ENCODE data around the gene CBLB.

Gene CBLB

DNA sequence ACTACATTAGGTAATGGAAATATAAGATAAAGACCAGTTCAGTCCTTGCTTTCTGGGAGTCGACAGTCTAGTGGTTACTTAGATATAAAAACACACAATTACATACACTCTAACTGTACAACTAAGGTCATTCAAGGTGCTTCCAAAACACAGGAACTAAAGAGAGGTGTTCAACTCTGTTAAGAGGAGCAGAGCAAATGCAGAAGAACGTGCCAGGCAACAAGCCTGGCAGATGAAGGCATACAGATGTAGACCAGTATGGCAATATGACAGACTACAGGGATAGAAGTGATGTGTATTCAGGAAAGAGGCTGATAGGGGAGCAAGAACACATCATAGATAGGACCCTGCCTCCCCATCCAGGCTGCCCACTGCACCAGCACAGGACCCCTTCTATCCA is 78.3 kb downstream of the CBLB start:
- no peak for DNase-seq (ENCODE audit: extremely low read depth, insufficient read length)
- no peaks in the 10 kb centered on the region for H3K27me3 ChIP-seq (replicated peaks; ENCODE audit: control insufficient read depth, insufficient read depth, low read length)
- no peak overlapping the region for H3K4me3 ChIP-seq (replicated peaks; ENCODE audit: low read depth, low read length)
- no peaks in the 10 kb centered on the region for H3K36me3 ChIP-seq (ENCODE audit: control insufficient read depth, insufficient read depth, low read length)
- TF ChIP-seq, protein P1, sequence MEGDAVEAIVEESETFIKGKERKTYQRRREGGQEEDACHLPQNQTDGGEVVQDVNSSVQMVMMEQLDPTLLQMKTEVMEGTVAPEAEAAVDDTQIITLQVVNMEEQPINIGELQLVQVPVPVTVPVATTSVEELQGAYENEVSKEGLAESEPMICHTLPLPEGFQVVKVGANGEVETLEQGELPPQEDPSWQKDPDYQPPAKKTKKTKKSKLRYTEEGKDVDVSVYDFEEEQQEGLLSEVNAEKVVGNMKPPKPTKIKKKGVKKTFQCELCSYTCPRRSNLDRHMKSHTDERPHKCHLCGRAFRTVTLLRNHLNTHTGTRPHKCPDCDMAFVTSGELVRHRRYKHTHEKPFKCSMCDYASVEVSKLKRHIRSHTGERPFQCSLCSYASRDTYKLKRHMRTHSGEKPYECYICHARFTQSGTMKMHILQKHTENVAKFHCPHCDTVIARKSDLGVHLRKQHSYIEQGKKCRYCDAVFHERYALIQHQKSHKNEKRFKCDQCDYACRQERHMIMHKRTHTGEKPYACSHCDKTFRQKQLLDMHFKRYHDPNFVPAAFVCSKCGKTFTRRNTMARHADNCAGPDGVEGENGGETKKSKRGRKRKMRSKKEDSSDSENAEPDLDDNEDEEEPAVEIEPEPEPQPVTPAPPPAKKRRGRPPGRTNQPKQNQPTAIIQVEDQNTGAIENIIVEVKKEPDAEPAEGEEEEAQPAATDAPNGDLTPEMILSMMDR (IDR thresholded peaks at IDR 0.05; ENCODE audit: insufficient read depth, low read length, poor library complexity, severe bottlenecking), result no peak

DNA sequence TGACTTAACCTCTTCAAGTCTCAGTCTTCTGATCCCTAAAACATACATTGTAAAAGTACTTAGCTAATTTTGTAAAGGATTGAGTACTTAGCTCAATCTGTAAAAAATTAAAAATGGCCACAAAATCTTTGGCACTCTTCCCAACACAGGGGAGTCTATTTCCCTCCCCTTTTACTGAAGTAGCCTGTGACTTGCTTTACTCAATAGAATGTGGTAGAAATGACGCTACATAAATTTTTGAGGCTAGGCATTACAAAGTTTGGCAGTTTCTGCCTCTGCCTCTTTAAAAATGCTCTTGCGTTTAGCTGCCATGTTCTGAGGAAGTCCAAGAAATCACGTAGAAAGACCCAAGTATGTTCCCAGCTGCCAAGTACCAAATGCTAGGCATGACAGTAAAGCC is 80.2 kb downstream of the CBLB start:
- Histone ChIP-seq H3K4me3 (replicated peaks; ENCODE audit: low read depth, low read length) (no peak overlapping the region), H3K27me3 (replicated peaks; ENCODE audit: control insufficient read depth, insufficient read depth, low read length) (no peaks in the 10 kb centered on the region), H3K36me3 (ENCODE audit: control insufficient read depth, insufficient read depth, low read length) (no peaks in the 10 kb centered on the region)
- DNase-seq (ENCODE audit: extremely low read depth, insufficient read length), result no peak
- TF ChIP-seq, protein P1 (IDR thresholded peaks at IDR 0.05; ENCODE audit: insufficient read depth, low read length, poor library complexity, severe bottlenecking), result no peak

DNA sequence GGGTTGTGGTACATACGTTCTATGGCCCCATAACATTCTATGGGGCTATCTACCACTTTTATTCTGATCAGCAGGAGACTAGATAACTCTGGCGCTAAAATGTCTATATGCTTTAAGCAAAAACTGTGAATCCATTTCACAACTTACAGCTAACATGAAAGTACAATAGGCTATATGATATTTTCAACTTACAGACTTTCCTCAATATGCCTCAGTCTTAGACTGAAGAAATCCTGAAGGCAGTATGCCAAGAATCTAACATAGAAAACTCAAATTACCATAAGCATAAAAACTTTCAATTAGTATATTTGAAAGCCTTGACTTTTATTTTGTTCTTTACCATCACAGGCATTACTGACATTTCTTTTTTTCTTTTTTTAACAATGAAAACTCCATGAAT is 81.4 kb downstream of the CBLB start:
- H3K27me3 ChIP-seq (replicated peaks; ENCODE audit: control insufficient read depth, insufficient read depth, low read length), result no peaks in the 10 kb centered on the region
- H3K36me3 ChIP-seq (ENCODE audit: control insufficient read depth, insufficient read depth, low read length), result no peaks in the 10 kb centered on the region
- TF ChIP-seq, protein P1 (IDR thresholded peaks at IDR 0.05; ENCODE audit: insufficient read depth, low read length, poor library complexity, severe bottlenecking), result no peak
- no peak overlapping the region for H3K4me3 ChIP-seq (replicated peaks; ENCODE audit: low read depth, low read length)
- DNase-seq (ENCODE audit: extremely low read depth, insufficient read length), result no peak

DNA sequence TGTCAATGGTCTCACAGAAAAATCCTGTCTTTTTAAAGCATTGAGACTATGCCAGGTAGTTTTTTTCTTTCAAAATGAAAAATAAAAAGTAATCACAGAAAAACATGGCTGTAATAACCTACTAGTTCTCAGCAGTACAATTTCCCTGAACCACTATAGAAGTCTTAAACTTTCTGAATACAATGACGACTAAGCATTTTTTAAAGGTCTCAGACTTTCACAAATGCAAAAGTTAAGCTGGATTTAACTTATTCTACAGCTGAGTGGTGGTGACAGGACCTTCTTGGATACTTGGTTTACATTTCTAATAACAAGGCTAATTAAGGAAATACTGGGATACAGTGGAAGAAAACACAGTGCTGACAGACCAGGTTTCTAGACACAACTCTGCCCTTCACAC is 81.8 kb downstream of the CBLB start:
- DNase-seq (ENCODE audit: extremely low read depth, insufficient read length), result no peak
- TF ChIP-seq, protein P1 (IDR thresholded peaks at IDR 0.05; ENCODE audit: insufficient read depth, low read length, poor library complexity, severe bottlenecking), result no peak
- Histone ChIP-seq H3K27me3 (replicated peaks; ENCODE audit: control insufficient read depth, insufficient read depth, low read length) (no peaks in the 10 kb centered on the region), H3K4me3 (replicated peaks; ENCODE audit: low read depth, low read length) (no peak overlapping the region), H3K36me3 (ENCODE audit: control insufficient read depth, insufficient read depth, low read length) (no peaks in the 10 kb centered on the region)

DNA sequence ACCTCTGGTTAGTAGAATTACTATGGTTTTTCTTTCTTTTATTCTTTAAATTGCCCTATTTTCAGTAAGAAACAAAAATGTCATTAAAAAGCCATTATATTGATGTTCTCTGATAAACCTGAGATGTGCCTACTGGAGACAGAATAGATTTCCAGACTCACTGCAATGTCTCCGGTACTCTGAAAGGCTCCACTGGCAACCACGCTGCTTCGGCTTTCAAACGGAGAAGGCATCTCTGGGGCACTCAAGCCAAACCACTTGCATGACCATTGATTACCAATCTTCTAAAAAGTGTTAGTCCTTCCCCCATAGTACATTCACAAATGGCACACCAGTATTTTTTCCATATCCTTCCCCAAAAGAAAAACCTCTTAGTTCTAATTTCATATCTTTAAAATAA is 82.6 kb downstream of the CBLB start:
- DNase-seq (ENCODE audit: extremely low read depth, insufficient read length), result no peak
- H3K4me3 ChIP-seq (replicated peaks; ENCODE audit: low read depth, low read length), result no peak overlapping the region
- H3K36me3 ChIP-seq (ENCODE audit: control insufficient read depth, insufficient read depth, low read length), result no peaks in the 10 kb centered on the region
- TF ChIP-seq, protein P1 (IDR thresholded peaks at IDR 0.05; ENCODE audit: insufficient read depth, low read length, poor library complexity, severe bottlenecking), result no peak
- H3K27me3 ChIP-seq (replicated peaks; ENCODE audit: control insufficient read depth, insufficient read depth, low read length), result no peaks in the 10 kb centered on the region

DNA sequence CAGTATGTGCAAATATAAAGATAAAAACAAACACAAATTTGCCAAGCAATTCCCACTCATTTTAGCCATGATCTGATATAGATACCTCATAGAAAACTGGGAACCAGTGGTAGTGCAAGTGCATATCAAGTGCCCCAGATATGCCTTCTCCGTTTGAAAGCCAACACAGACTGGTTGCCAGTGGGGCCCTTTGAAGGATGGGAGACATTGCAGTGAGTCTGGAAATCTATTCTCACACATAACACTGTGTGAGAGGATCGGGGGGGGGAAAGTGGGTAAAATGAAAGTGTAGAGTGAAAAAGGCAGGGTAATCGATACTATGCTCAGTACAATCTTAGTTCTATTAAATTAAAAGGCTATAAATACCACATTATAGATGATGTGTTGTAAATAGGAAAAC is 83.0 kb downstream of the CBLB start:
- DNase-seq (ENCODE audit: extremely low read depth, insufficient read length), result no peak
- Histone ChIP-seq H3K4me3 (replicated peaks; ENCODE audit: low read depth, low read length) (no peak overlapping the region), H3K36me3 (ENCODE audit: control insufficient read depth, insufficient read depth, low read length) (no peaks in the 10 kb centered on the region), H3K27me3 (replicated peaks; ENCODE audit: control insufficient read depth, insufficient read depth, low read length) (no peaks in the 10 kb centered on the region)
- TF ChIP-seq, protein P1 (IDR thresholded peaks at IDR 0.05; ENCODE audit: insufficient read depth, low read length, poor library complexity, severe bottlenecking), result no peak

Measured in GM06990 (cell line).